ENCODE data around the gene CDK2. TPM values are rescaled to one million over a fixed set of nuclear protein-coding genes. Genes with fewer than 3 reads are reported as not detected.
"Not testable (repeated sequence)": the region's sequence is repeated elsewhere in the genome, so short reads cannot be mapped to it uniquely, and the experiment has no call there.

The CDK2 gene
- polyA plus RNA-seq, 1 donor (not counting 4 experiments of a cell fraction or from before 2014, with no cell fraction given), result 49.3 TPM

DNA sequence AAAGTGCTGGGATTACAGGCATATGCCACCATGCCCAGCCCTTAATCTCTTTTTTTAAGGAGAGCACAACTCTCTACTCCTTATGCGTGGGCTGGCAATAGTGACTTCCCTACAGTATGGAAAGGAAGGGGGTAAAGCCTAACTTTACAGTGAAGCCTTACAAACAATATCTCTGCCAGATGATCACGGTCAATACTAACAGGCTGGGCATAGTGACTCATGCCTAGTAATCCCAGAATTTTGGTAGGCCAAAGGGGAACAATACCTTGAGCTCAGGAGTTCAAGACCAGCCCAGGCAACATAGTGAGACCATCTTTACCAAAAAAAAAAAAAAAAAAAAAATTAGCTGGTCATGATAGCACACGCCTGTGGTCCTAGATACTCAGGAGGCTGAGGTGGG lies 44.5 kb upstream of the CDK2 start:
- Histone ChIP-seq H3K4me3 (ENCODE audit: control insufficient read depth in 2 of 3, extremely low read depth in 1 of 3, insufficient read depth in 2 of 3, low read depth in 1 of 3, low read length in 3 of 3) (no peak overlapping the region), H3K4me1 (ENCODE audit: control insufficient read depth, extremely low read depth, insufficient read depth, low read length) (peaks cover 5% of the 10 kb centered on the region), H3K79me2 (ENCODE audit: control insufficient read depth, insufficient read depth, low read length) (peaks cover 81% of the 10 kb centered on the region), H3K27ac (ENCODE audit: control insufficient read depth, insufficient read depth, low read length) (no peak overlapping the region), H4K20me1 (ENCODE audit: control insufficient read depth, extremely low read depth, insufficient read depth, low read length) (no peaks in the 10 kb centered on the region), H3K9ac (ENCODE audit: control insufficient read depth, extremely low read depth, insufficient read depth, low read length) (no peak overlapping the region), H3K9me1 (ENCODE audit: control insufficient read depth, extremely low read depth, insufficient read depth, low read length) (no peaks in the 10 kb centered on the region), H3K27me3 (ENCODE audit: control insufficient read depth, extremely low read depth, insufficient read depth, low read length) (no peaks in the 10 kb centered on the region), H2AFZ (ENCODE audit: control insufficient read depth, low read length) (no peak overlapping the region), H3K4me2 (ENCODE audit: control insufficient read depth, extremely low read depth, insufficient read depth, low read depth, low read length) (no peak overlapping the region), H3K36me3 (ENCODE audit: control insufficient read depth in 2 of 2, extremely low read depth in 1 of 2, insufficient read depth in 2 of 2, low read length in 2 of 2) (peaks cover 8 to 10% of the 10 kb centered on the region in 2 experiments), H3K9me3 (ENCODE audit: control insufficient read depth, low read depth, low read length) (no peaks in the 10 kb centered on the region)
- DNase-seq (ENCODE audit: low read depth, low spot score) (no peak), FAIRE-seq (no peak)
- dilution Hi-C loops (cut with MboI; ENCODE audit: extremely low pct_ligation_motif_present, low sequenced_read_pairs), result no loop called here
- TF ChIP-seq, protein P1, sequence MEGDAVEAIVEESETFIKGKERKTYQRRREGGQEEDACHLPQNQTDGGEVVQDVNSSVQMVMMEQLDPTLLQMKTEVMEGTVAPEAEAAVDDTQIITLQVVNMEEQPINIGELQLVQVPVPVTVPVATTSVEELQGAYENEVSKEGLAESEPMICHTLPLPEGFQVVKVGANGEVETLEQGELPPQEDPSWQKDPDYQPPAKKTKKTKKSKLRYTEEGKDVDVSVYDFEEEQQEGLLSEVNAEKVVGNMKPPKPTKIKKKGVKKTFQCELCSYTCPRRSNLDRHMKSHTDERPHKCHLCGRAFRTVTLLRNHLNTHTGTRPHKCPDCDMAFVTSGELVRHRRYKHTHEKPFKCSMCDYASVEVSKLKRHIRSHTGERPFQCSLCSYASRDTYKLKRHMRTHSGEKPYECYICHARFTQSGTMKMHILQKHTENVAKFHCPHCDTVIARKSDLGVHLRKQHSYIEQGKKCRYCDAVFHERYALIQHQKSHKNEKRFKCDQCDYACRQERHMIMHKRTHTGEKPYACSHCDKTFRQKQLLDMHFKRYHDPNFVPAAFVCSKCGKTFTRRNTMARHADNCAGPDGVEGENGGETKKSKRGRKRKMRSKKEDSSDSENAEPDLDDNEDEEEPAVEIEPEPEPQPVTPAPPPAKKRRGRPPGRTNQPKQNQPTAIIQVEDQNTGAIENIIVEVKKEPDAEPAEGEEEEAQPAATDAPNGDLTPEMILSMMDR (optimal IDR thresholded peaks at IDR 0.05 in 1 of 3, IDR thresholded peaks at IDR 0.05 in 1 of 3, conservative IDR thresholded peaks at IDR 0.05 in 1 of 3; ENCODE audit: extremely low read depth in 1 of 3, insufficient read depth in 2 of 3, low read length in 3 of 3), result no peak
- TF ChIP-seq EZH2 (IDR thresholded peaks at IDR 0.05; ENCODE audit: low read length), result no peak

DNA sequence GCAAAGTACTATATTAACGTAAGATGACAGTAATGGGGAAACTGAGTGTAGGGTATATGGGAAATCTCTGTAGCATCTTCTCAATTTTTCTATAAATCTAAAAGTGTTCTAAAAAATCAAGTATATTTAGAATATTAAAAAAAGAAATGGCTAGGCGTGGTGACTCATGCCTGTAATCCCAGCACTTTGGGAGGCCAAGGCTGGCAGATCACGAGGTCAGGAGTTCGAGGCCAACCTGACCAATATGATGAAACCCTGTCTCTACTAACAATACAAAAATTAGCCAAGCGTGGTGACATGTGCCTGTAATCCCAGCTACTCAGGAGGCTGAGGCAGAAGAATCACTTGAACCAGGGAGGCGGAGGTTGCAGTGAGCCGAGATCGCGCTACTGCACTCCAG lies 43.0 kb upstream of the CDK2 start:
- H3K4me1 ChIP-seq (ENCODE audit: control insufficient read depth, extremely low read depth, insufficient read depth, low read length); H4K20me1 ChIP-seq (ENCODE audit: control insufficient read depth, extremely low read depth, insufficient read depth, low read length); dilution Hi-C loops (cut with MboI; ENCODE audit: extremely low pct_ligation_motif_present, low sequenced_read_pairs); H3K27ac ChIP-seq (ENCODE audit: control insufficient read depth, insufficient read depth, low read length); H2AFZ ChIP-seq (ENCODE audit: control insufficient read depth, low read length); H3K9me3 ChIP-seq (ENCODE audit: control insufficient read depth, low read depth, low read length); H3K36me3 ChIP-seq (ENCODE audit: control insufficient read depth in 2 of 2, extremely low read depth in 1 of 2, insufficient read depth in 2 of 2, low read length in 2 of 2); H3K9ac ChIP-seq (ENCODE audit: control insufficient read depth, extremely low read depth, insufficient read depth, low read length); H3K4me3 ChIP-seq (ENCODE audit: control insufficient read depth in 2 of 3, extremely low read depth in 1 of 3, insufficient read depth in 2 of 3, low read depth in 1 of 3, low read length in 3 of 3); H3K9me1 ChIP-seq (ENCODE audit: control insufficient read depth, extremely low read depth, insufficient read depth, low read length); FAIRE-seq; H3K27me3 ChIP-seq (ENCODE audit: control insufficient read depth, extremely low read depth, insufficient read depth, low read length); DNase-seq (ENCODE audit: low read depth, low spot score); H3K4me2 ChIP-seq (ENCODE audit: control insufficient read depth, extremely low read depth, insufficient read depth, low read depth, low read length): not testable (repeated sequence)
- peaks cover 78% of the 10 kb centered on the region for H3K79me2 ChIP-seq (ENCODE audit: control insufficient read depth, insufficient read depth, low read length)

DNA sequence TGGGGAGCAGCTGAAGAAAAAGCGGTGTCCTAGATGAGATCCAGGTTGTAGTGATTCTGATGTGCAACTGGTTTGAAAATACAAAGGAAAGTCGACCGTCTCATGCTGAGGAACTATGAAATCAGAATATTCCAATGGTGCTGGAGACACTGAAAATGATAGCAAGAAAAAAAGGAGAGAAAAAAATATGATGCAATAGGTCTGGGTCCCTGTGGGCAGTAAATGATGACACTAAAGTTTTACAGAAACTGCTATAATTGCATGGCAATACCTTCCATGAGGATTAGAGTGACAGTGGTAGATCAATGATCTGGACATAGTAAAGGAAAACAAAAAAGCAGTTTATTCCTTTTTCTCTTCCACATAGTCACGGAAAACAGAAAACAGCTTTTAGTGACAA lies 41.3 kb upstream of the CDK2 start:
- H3K4me2 ChIP-seq (ENCODE audit: control insufficient read depth, extremely low read depth, insufficient read depth, low read depth, low read length), result peak overlapping the region; percentile 69
- H3K36me3 ChIP-seq (ENCODE audit: control insufficient read depth in 2 of 2, extremely low read depth in 1 of 2, insufficient read depth in 2 of 2, low read length in 2 of 2), result peaks cover 8% of the 10 kb centered on the region in 2 experiments
- H3K79me2 ChIP-seq (ENCODE audit: control insufficient read depth, insufficient read depth, low read length), result peaks cover 63% of the 10 kb centered on the region
- no peaks in the 10 kb centered on the region for H3K9me1 ChIP-seq (ENCODE audit: control insufficient read depth, extremely low read depth, insufficient read depth, low read length)
- H4K20me1 ChIP-seq (ENCODE audit: control insufficient read depth, extremely low read depth, insufficient read depth, low read length), result no peaks in the 10 kb centered on the region
- no peak overlapping the region for H3K27ac ChIP-seq (ENCODE audit: control insufficient read depth, insufficient read depth, low read length)
- no peak for TF ChIP-seq EZH2 (IDR thresholded peaks at IDR 0.05; ENCODE audit: low read length)
- TF ChIP-seq, protein P1 (optimal IDR thresholded peaks at IDR 0.05 in 1 of 3, IDR thresholded peaks at IDR 0.05 in 1 of 3, conservative IDR thresholded peaks at IDR 0.05 in 1 of 3; ENCODE audit: extremely low read depth in 1 of 3, insufficient read depth in 2 of 3, low read length in 3 of 3), result no peak
- DNase-seq (ENCODE audit: low read depth, low spot score) (no peak), FAIRE-seq (no peak)
- no peak overlapping the region for H3K9ac ChIP-seq (ENCODE audit: control insufficient read depth, extremely low read depth, insufficient read depth, low read length)
- peaks cover 23% of the 10 kb centered on the region for H3K4me1 ChIP-seq (ENCODE audit: control insufficient read depth, extremely low read depth, insufficient read depth, low read length)
- no peak overlapping the region for H2AFZ ChIP-seq (ENCODE audit: control insufficient read depth, low read length)
- dilution Hi-C loops (cut with MboI; ENCODE audit: extremely low pct_ligation_motif_present, low sequenced_read_pairs), result no loop called here
- H3K4me3 ChIP-seq (ENCODE audit: control insufficient read depth in 2 of 3, extremely low read depth in 1 of 3, insufficient read depth in 2 of 3, low read depth in 1 of 3, low read length in 3 of 3), result no peak overlapping the region
- no peaks in the 10 kb centered on the region for H3K27me3 ChIP-seq (ENCODE audit: control insufficient read depth, extremely low read depth, insufficient read depth, low read length)
- no peaks in the 10 kb centered on the region for H3K9me3 ChIP-seq (ENCODE audit: control insufficient read depth, low read depth, low read length)

Data from keratinocyte (primary cell).